ENCODE results near the gene LPCAT1. TPM values are rescaled to one million over a fixed set of nuclear protein-coding genes. Genes with fewer than 3 reads are reported as not detected.

The LPCAT1 gene
- total RNA-seq, 3 donors from 2014 or later (not counting 1 experiment from before 2014, with no cell fraction given), result 196 to 302 (median 252) TPM

Other genes with a start within 250 kb of the LPCAT1 start
- not detected for gene TERT, start 228.9 kb downstream of the LPCAT1 start, total RNA-seq
- 100 to 1,000 TPM in 1 of 3 donors, 10 to 100 TPM in 2; 67.1 to 105 (median 97.5) TPM for gene CLPTM1L, start 178.9 kb downstream of the LPCAT1 start, total RNA-seq
- gene SLC6A3, start 78.5 kb downstream of the LPCAT1 start, total RNA-seq, result not detected